A549 (cell line): Measurements from ENCODE around the gene PXK. TPM values are rescaled to one million over a fixed set of nuclear protein-coding genes. Genes with fewer than 3 reads are reported as not detected.

Experiments
- ATAC-seq, 2 experiments: fragments of 200-7000 bp in 1 of 2; fragments of >200 bp in 1 of 2; cut with Nextera tagmentation in 1 of 2; cut with Tn5 transposase in 1 of 2; 3 replicates each; pipeline versions ENCODE4 v1.8.0 to v1.9.1; 2018 to 2020; ENCODE audit warnings: mild to moderate bottlenecking in 1 of 2, moderate library complexity in 1 of 2
- CTCF ChIA-PET: fragments of 300-600 bp; sonication (Branson Sonifier 250); formaldehyde crosslinking; extraction: SDS; loops from one replicate; lab custom pipeline; 2021; ENCODE audit warnings: antibody characterized with exemption, inconsistent platforms; lab: Yijun Ruan, JAX
- POLR2A ChIA-PET: fragments of 350-600 bp; formaldehyde crosslinking; extraction: SDS; loops from one replicate; lab custom pipeline; 2021; ENCODE audit warnings: antibody characterized with exemption, inconsistent platforms; lab: Yijun Ruan, JAX
- DNase-seq, 2 experiments: peaks; one replicate each; pipeline versions ENCODE4 v3.0.0 to v3.0.0-alpha.2; 2011 to 2016; ENCODE audit warnings: low read depth in 1 of 2, low spot score in 1 of 2
- FAIRE-seq: peaks from 2 replicates; lab custom pipeline; 2011; peaks lifted over from hg19 to GRCh38; lab: Jason Lieb, UNC
- H3K27ac ChIP-seq, 2 experiments: fragments of >200 bp; sonication (Bioruptor Twin); formaldehyde crosslinking; 3 replicates each; pipeline ENCODE4 v1.5.1; 2016 to 2017
- H3K4me1 ChIP-seq: fragments of >200 bp; sonication (Bioruptor Twin); formaldehyde crosslinking; 3 replicates; pipeline ENCODE4 v1.6.1; 2016
- H3K4me2 ChIP-seq: fragments of >200 bp; sonication (Bioruptor Twin); formaldehyde crosslinking; 3 replicates; pipeline ENCODE4 v1.6.1; 2016
- H3K4me3 ChIP-seq: fragments of >200 bp; sonication (Bioruptor Twin); formaldehyde crosslinking; 3 replicates; pipeline ENCODE4 v1.5.1; 2016
- H3K9me3 ChIP-seq: fragments of >200 bp; sonication (Bioruptor Twin); formaldehyde crosslinking; 3 replicates; pipeline ENCODE4 v1.6.1; 2016
- BCL3 ChIP-seq: fragments of >200 bp; sonication (Bioruptor Twin); formaldehyde crosslinking; IDR thresholded peaks from 3 replicates; pipeline ENCODE4 v1.6.1; 2016
- CBX8 ChIP-seq: fragments of 200-600 bp; sonication (generic); IDR thresholded peaks from 2 replicates; pipeline ENCODE4 v1.6.1; 2016
- CEBPB ChIP-seq, 2 experiments: fragments of >200 bp in 1 of 2; sonication (Bioruptor Twin) in 1 of 2; formaldehyde crosslinking in 1 of 2; IDR thresholded peaks; 2 replicates each; pipeline ENCODE4 v1.6.1; 2012 to 2016
- ESRRA ChIP-seq: fragments of 150-350 bp; IDR thresholded peaks from 2 replicates; pipeline ENCODE4 v1.6.1; 2014; ENCODE audit warnings: mild to moderate bottlenecking, low read length, borderline replicate concordance
- HOXA7 ChIP-seq: fragments of 250-450 bp; sonication (Bioruptor Pico); IDR thresholded peaks from 2 replicates; pipeline ENCODE4 v1.5.0; 2020; ENCODE audit warnings: mild to moderate bottlenecking, moderate library complexity
- HOXB13 ChIP-seq: fragments of 250-450 bp; sonication (Bioruptor Pico); IDR thresholded peaks from 2 replicates; pipeline ENCODE4 v1.5.0; 2020; ENCODE audit warnings: low read depth, mild to moderate bottlenecking, moderate library complexity
- JUN ChIP-seq, 2 experiments: fragments of >200 bp; sonication (Bioruptor Twin); formaldehyde crosslinking; IDR thresholded peaks; 2 replicates in 1 of 2; 3 replicates in 1 of 2; pipeline ENCODE4 v1.6.1; 2016 to 2017
- MAFK ChIP-seq: fragments of 450-650 bp; IDR thresholded peaks from 2 replicates; pipeline ENCODE4 v1.6.1; 2014; ENCODE audit not compliant: partially characterized antibody
- NFE2L2 ChIP-seq: fragments of 150-350 bp; conservative IDR thresholded peaks from 2 replicates; pipeline ENCODE4 v1.6.1; 2014; ENCODE audit warnings: low read length
- PHF8 ChIP-seq: fragments of 200-600 bp; sonication (generic); IDR thresholded peaks from 2 replicates; pipeline ENCODE4 v1.6.1; 2016; ENCODE audit warnings: low read depth, mild to moderate bottlenecking, antibody characterized with exemption, moderate library complexity, borderline replicate concordance
- POLR2A ChIP-seq: IDR thresholded peaks from 2 replicates; pipeline ENCODE4 v1.6.1; 2012; ENCODE audit warnings: mild to moderate bottlenecking, low read length
- POLR2AphosphoS2 ChIP-seq: conservative IDR thresholded peaks from 2 replicates; pipeline ENCODE4 v1.6.1; 2012; ENCODE audit warnings: low read length, improper control_type of control experiment, inconsistent platforms
- RCOR1 ChIP-seq: fragments of 150-350 bp; IDR thresholded peaks from 2 replicates; pipeline ENCODE4 v1.6.1; 2014; ENCODE audit warnings: antibody characterized with exemption, low read length, low read depth
- RFX5 ChIP-seq: fragments of 450-650 bp; IDR thresholded peaks from 2 replicates; pipeline ENCODE4 v1.7.1; 2014; ENCODE audit warnings: antibody characterized with exemption, mild to moderate bottlenecking, moderate library complexity
- RNF2 ChIP-seq: fragments of 200-600 bp; sonication (generic); IDR thresholded peaks from 2 replicates; pipeline ENCODE4 v1.6.1; 2016; ENCODE audit warnings: low read depth, mild to moderate bottlenecking, antibody characterized with exemption, moderate library complexity, borderline replicate concordance
- SREBF2 ChIP-seq: fragments of 450-650 bp; IDR thresholded peaks from 2 replicates; pipeline ENCODE4 v1.6.1; 2014; ENCODE audit warnings: mild to moderate bottlenecking, moderate library complexity
- ZNF302 ChIP-seq: fragments of 250-450 bp; sonication (Bioruptor Pico); IDR thresholded peaks from 2 replicates; pipeline ENCODE4 v1.9.0; 2021; ENCODE audit warnings: inconsistent platforms, mild to moderate bottlenecking, moderate library complexity
- ZSCAN20 ChIP-seq: fragments of 250-450 bp; sonication (Bioruptor Pico); IDR thresholded peaks from 2 replicates; pipeline ENCODE4 v1.8.0; 2022; ENCODE audit warnings: mild to moderate bottlenecking, moderate library complexity
- WGBS: methylation state at CpG from one replicate; pipeline ENCODE4 v1.1.6; 2017; ENCODE audit errors: missing lambda C conversion rate; 5-methylcytosine and 5-hydroxymethylcytosine counted together
- polyA plus RNA-seq, 4 experiments: library from polyadenylated mRNA; depleted of rRNA in 3 of 4; stranded (reverse); fragments of >200 nt; fragmentation: RNase III in 1 of 4; extraction: RNeasy Plus Mini Kit Qiagen cat#74134 plus additional on column Dnase treatment in 1 of 4; gene quantifications; 2 replicates in 3 of 4; 3 replicates in 1 of 4; pipeline ENCODE4 v1.2.3, GENCODE V29; 2011 to 2017
- TF ChIP-seq, protein P1 (sequence below): IDR thresholded peaks from 2 replicates; pipeline ENCODE4 v1.6.1; 2012
- TF ChIP-seq, protein P2 (sequence below): fragments of 250-450 bp; sonication (Bioruptor Pico); IDR thresholded peaks from 2 replicates; pipeline ENCODE4 v1.5.0; 2020; ENCODE audit warnings: low read depth, mild to moderate bottlenecking, moderate library complexity
- TF ChIP-seq, protein P3 (sequence below): fragments of >200 bp; sonication (Bioruptor Twin); formaldehyde crosslinking; IDR thresholded peaks from 2 replicates; pipeline ENCODE4 v1.6.1; 2016
- TF ChIP-seq, protein P4 (sequence below): fragments of 250-450 bp; sonication (Bioruptor Pico); IDR thresholded peaks from 2 replicates; pipeline ENCODE4 v1.5.0; 2021; ENCODE audit warnings: mild to moderate bottlenecking, moderate library complexity, borderline replicate concordance

PXK gene
- polyA plus RNA-seq, 2 of the 4 experiments (the other 2 are of a cell fraction): 4.4 to 10.5 TPM

GRCh38 chr3:58347984-58348383 lies 15.3 kb downstream of the PXK start (continued):
- no peak for TF ChIP-seq CEBPB (IDR thresholded peaks at IDR 0.05)
- TF ChIP-seq, all 56 proteins: peak for 0

GRCh38 chr3:58349792-58350626 lies 17.3 kb downstream of the PXK start:
- POLR2A ChIA-PET: no interaction called here
- H3K4me2 ChIP-seq: no peak overlapping the region
- no peak for ATAC-seq
- FAIRE-seq: no peak
- DNase-seq: no peak
- H3K4me1 ChIP-seq: no peaks in the 10 kb centered on the region
- H3K9me3 ChIP-seq: no peaks in the 10 kb centered on the region
- 90% methylated on average over 7 of the region's 7 CpGs for WGBS
- no peak for TF ChIP-seq POLR2A
- no peak for TF ChIP-seq SREBF2
- TF ChIP-seq NFE2L2: no peak
- no peak for TF ChIP-seq ZSCAN20
- no peak for TF ChIP-seq CBX8
- TF ChIP-seq HOXB13 (CRISPR knock-in tag): no peak
- TF ChIP-seq, protein P1, sequence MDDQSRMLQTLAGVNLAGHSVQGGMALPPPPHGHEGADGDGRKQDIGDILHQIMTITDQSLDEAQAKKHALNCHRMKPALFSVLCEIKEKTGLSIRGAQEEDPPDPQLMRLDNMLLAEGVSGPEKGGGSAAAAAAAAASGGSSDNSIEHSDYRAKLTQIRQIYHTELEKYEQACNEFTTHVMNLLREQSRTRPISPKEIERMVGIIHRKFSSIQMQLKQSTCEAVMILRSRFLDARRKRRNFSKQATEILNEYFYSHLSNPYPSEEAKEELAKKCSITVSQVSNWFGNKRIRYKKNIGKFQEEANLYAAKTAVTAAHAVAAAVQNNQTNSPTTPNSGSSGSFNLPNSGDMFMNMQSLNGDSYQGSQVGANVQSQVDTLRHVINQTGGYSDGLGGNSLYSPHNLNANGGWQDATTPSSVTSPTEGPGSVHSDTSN: no peak
- TF ChIP-seq RFX5: no peak
- no peak for TF ChIP-seq RCOR1
- TF ChIP-seq ZNF302 (CRISPR knock-in tag): no peak
- TF ChIP-seq, protein P2, sequence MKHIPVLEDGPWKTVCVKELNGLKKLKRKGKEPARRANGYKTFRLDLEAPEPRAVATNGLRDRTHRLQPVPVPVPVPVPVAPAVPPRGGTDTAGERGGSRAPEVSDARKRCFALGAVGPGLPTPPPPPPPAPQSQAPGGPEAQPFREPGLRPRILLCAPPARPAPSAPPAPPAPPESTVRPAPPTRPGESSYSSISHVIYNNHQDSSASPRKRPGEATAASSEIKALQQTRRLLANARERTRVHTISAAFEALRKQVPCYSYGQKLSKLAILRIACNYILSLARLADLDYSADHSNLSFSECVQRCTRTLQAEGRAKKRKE: no peak
- TF ChIP-seq BCL3: no peak
- TF ChIP-seq HOXA7 (CRISPR knock-in tag): no peak
- TF ChIP-seq RNF2: no peak
- TF ChIP-seq, protein P3, sequence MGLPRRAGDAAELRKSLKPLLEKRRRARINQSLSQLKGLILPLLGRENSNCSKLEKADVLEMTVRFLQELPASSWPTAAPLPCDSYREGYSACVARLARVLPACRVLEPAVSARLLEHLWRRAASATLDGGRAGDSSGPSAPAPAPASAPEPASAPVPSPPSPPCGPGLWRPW: no peak
- TF ChIP-seq POLR2AphosphoS2: no peak
- TF ChIP-seq JUN (IDR thresholded peaks at IDR 0.05): no peak
- no peak overlapping the region for H3K4me3 ChIP-seq
- CTCF ChIA-PET: interaction anchor here (0.5 to 1.7 kb wide), 9 partner anchors 9 to 65 kb away, joined by 3 to 6 read pairs (median 4); partner anchors contain the start of genes HTD2 and RPP14
- H3K27ac ChIP-seq: no peak overlapping the region; a peak in 1 of 6 replicates

DNA sequence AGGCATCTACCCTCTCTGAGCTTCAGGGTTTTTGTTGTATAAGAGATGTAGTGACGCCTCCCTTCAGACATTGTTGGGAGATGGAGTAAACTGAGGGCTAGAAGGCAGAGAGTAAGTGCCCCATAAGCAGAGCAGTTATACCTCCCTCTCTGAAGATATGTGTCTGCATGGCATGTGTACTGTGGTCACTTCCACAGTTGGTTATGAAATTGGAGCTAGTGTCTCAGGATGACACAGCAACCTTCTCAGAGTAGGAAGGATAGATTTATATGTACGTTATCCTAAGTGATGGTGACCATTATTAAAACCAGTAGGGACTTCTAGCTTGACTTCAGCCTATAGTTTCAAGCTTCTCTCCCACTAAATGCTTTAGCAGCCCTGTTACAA lies 17.9 kb downstream of the PXK start:
- ChIA-PET POLR2A (no interaction called here), CTCF (interaction anchor here (1.3 to 1.7 kb wide), 4 partner anchors 17 to 64 kb away, joined by 3 to 6 read pairs (median 4); partner anchors contain the start of genes HTD2 and RPP14)
- WGBS: 97% methylated on average over 2 of the region's 2 CpGs
- no peaks in the 10 kb centered on the region for H3K4me1 ChIP-seq
- no peak overlapping the region for H3K4me2 ChIP-seq
- ATAC-seq (no peak), DNase-seq (no peak), FAIRE-seq (no peak)
- H3K9me3 ChIP-seq: no peaks in the 10 kb centered on the region
- no peak overlapping the region; a peak in 1 of 6 replicates for H3K27ac ChIP-seq
- H3K4me3 ChIP-seq: no peak overlapping the region
- TF ChIP-seq ZNF302 (CRISPR knock-in tag) (no peak), ESRRA (no peak), SREBF2 (no peak), MAFK (no peak), RFX5 (no peak), HOXA7 (CRISPR knock-in tag) (no peak), PHF8 (no peak), ZSCAN20 (no peak)
- TF ChIP-seq, protein P4, sequence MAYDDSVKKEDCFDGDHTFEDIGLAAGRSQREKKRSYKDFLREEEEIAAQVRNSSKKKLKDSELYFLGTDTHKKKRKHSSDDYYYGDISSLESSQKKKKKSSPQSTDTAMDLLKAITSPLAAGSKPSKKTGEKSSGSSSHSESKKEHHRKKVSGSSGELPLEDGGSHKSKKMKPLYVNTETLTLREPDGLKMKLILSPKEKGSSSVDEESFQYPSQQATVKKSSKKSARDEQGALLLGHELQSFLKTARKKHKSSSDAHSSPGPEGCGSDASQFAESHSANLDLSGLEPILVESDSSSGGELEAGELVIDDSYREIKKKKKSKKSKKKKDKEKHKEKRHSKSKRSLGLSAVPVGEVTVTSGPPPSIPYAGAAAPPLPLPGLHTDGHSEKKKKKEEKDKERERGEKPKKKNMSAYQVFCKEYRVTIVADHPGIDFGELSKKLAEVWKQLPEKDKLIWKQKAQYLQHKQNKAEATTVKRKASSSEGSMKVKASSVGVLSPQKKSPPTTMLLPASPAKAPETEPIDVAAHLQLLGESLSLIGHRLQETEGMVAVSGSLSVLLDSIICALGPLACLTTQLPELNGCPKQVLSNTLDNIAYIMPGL (CRISPR knock-in tag): no peak
- TF ChIP-seq, protein P3: no peak
- TF ChIP-seq, all 56 proteins: peak for 0
